GM13977 (cell line): ENCODE measurements around the gene DCX.

Experiments
- DNase-seq: peaks from one replicate; pipeline ENCODE4 v3.0.0; 2012; ENCODE audit warnings: low spot score
- CTCF ChIP-seq: IDR thresholded peaks from 2 replicates; pipeline ENCODE4 v1.5.1; 2012; ENCODE audit warnings: mild to moderate bottlenecking, control low read depth; ENCODE audit not compliant: insufficient read depth; ENCODE audit errors: extremely low read depth, missing control alignments
- in situ Hi-C: fragments of 300-500 bp; cut with MboI; formaldehyde crosslinking; loops from one replicate; pipeline ENCODE4 v1.12.0; 2022; ENCODE audit warnings: low sequenced_read_pairs, low pct_unique_long_range_greater_than_20kb, mixed read lengths, inconsistent platforms; ENCODE audit not compliant: unreplicated experiment

Gene DCX

GRCh38 chrX:111260451-111260850, 151.5 kb downstream of the DCX start:
- no peak for DNase-seq
- in situ Hi-C loops: no loop called here
- no peak for TF ChIP-seq CTCF

GRCh38 chrX:111259559-111259958, 152.4 kb downstream of the DCX start:
- no peak for TF ChIP-seq CTCF
- in situ Hi-C loops: no loop called here
- DNase-seq: no peak

- in situ Hi-C loops: no loop called here
- DNase-seq: no peak
- no peak for TF ChIP-seq CTCF
These were observed 154.3 kb downstream of the DCX start for GRCh38 chrX:111257733-111258132.

- TF ChIP-seq CTCF: no peak
- DNase-seq: no peak
These were observed 156.9 kb downstream of the DCX start for GRCh38 chrX:111254896-111255693.

GRCh38 chrX:111244235-111244750, 167.7 kb downstream of the DCX start:
- peak; percentile 29 for DNase-seq
- in situ Hi-C loops: no loop called here
- TF ChIP-seq CTCF: peak; percentile 52

More at GRCh38 chrX:111254896-111255693, 156.9 kb downstream of the DCX start:
- in situ Hi-C loops: no loop called here
